ENCODE results near the gene FBXL7.

Gene FBXL7

GRCh38 chr5:15968993-15969392 lies 469.0 kb downstream of the FBXL7 start:
- in situ Hi-C loops (cut with HindIII; ENCODE audit: low pct_ligation_motif_present, low sequenced_read_pairs) = no loop called here
- H3K27ac ChIP-seq = no peak overlapping the region
- no peak overlapping the region for H3K4me3 ChIP-seq (ENCODE audit: low read depth, low read length)
- no peak for TF ChIP-seq CTCF (IDR thresholded peaks at IDR 0.05; ENCODE audit: low read depth, low read length, missing control alignments)
- DNase-seq = no peak
- no peaks in the 10 kb centered on the region for H3K27me3 ChIP-seq (replicated peaks)
- no peaks in the 10 kb centered on the region for H3K36me3 ChIP-seq (replicated peaks)

DNA sequence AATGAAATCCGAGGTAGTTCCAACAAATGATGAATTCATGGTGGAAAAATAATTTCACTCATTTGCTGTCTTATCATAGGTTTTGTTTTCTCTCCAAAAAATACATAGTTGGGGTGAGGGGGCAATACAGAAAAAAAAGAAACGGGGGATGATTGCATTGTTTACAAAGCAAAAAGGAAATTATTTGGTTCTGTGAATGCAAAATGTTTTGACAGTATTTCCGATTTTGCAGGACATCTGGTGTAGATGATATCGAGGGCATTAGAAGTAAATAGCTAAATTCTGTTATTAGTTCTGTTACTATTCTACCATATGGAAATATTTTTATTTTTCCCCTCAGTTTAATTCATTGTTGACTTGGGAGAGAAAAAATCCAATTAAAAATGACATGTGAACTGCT lies 477.9 kb downstream of the FBXL7 start:
- H3K36me3 ChIP-seq (replicated peaks) = no peaks in the 10 kb centered on the region
- no peak overlapping the region for H3K4me3 ChIP-seq (ENCODE audit: low read depth, low read length)
- TF ChIP-seq CTCF (IDR thresholded peaks at IDR 0.05; ENCODE audit: low read depth, low read length, missing control alignments) = no peak
- H3K27ac ChIP-seq = no peak overlapping the region
- no peak for DNase-seq
- no peaks in the 10 kb centered on the region for H3K27me3 ChIP-seq (replicated peaks)
- in situ Hi-C loops (cut with HindIII; ENCODE audit: low pct_ligation_motif_present, low sequenced_read_pairs) = no loop called here

DNA sequence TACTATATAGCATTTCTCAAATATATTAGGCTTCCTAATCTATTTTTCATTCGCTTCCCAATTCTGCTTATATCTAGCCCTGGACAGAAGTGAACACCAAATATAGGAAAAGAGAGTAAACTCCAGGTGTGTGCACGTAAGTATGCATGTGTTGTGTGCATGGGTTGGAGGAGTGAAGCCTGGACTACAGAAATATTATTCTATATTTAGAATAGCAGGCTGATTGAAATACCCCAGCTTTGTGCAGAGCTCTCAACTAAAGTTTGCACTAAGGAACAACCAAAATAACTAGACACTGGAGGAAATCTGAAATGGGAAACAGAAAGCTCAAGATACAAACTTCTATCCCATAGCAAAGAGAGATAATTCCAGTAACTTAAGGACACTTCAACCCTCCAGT lies 480.9 kb downstream of the FBXL7 start:
- H3K4me3 ChIP-seq (ENCODE audit: low read depth, low read length) = no peak overlapping the region
- no peak for DNase-seq
- no peak for TF ChIP-seq CTCF (IDR thresholded peaks at IDR 0.05; ENCODE audit: low read depth, low read length, missing control alignments)
- in situ Hi-C loops (cut with HindIII; ENCODE audit: low pct_ligation_motif_present, low sequenced_read_pairs) = no loop called here
- no peaks in the 10 kb centered on the region for H3K27me3 ChIP-seq (replicated peaks)
- H3K36me3 ChIP-seq (replicated peaks) = no peaks in the 10 kb centered on the region
- no peak overlapping the region for H3K27ac ChIP-seq

GRCh38 chr5:15983392-15983791 lies 483.4 kb downstream of the FBXL7 start:
- in situ Hi-C loops (cut with HindIII; ENCODE audit: low pct_ligation_motif_present, low sequenced_read_pairs) = no loop called here

More at GRCh38 chr5:15983392-15983791, 483.4 kb downstream of the FBXL7 start:
- Histone ChIP-seq H3K4me3 (ENCODE audit: low read depth, low read length) (no peak overlapping the region), H3K27me3 (replicated peaks) (no peaks in the 10 kb centered on the region), H3K36me3 (replicated peaks) (no peaks in the 10 kb centered on the region), H3K27ac (no peak overlapping the region)
- DNase-seq = no peak
- TF ChIP-seq CTCF (IDR thresholded peaks at IDR 0.05; ENCODE audit: low read depth, low read length, missing control alignments) = no peak

Data from brain microvascular endothelial cell (primary cell).